Caco-2 (cell line): ENCODE measurements around the gene NEK10. TPM values are rescaled to one million over a fixed set of nuclear protein-coding genes. Genes with fewer than 3 reads are reported as not detected.

Experiments used
- BruUV-seq: library from RNA; stranded (reverse); fragments of 400-500 nt; replicated peaks from 2 replicates; lab custom pipeline; 2021; lab: Mats Ljungman, UMichigan
- CTCF ChIA-PET: fragments of 300-600 bp; sonication (Branson Sonifier 250); formaldehyde crosslinking; loops from one replicate; lab custom pipeline; 2022; ENCODE audit warnings: antibody characterized with exemption; lab: Charles Lee
- POLR2A ChIA-PET: fragments of 300-600 bp; sonication (Branson Sonifier 250); formaldehyde crosslinking; loops from one replicate; lab custom pipeline; 2022; ENCODE audit warnings: antibody characterized with exemption; lab: Charles Lee
- DNase-seq, 2 experiments: peaks; one replicate each; pipeline versions ENCODE4 v3.0.0 to v3.0.0-alpha.2; 2020 to 2022
- H3K27me3 ChIP-seq: replicated peaks from 2 replicates; pipeline ENCODE4 v1.6.0; 2011; ENCODE audit warnings: low read length; ENCODE audit not compliant: control insufficient read depth, insufficient read depth
- H3K36me3 ChIP-seq: 2 replicates; pipeline ENCODE4 v1.5.1; 2011; ENCODE audit warnings: low read length; ENCODE audit not compliant: control insufficient read depth, insufficient read depth
- H3K4me1 ChIP-seq: fragments of 250-450 bp; sonication (Bioruptor Pico); 2 replicates; pipeline ENCODE4 v1.5.1; 2020; ENCODE audit warnings: mild to moderate bottlenecking
- H3K4me3 ChIP-seq: 2 replicates; pipeline ENCODE4 v1.5.1; 2011; ENCODE audit warnings: low read depth, mild to moderate bottlenecking, control low read depth, low read length
- H3K9me3 ChIP-seq: fragments of 250-450 bp; sonication (Bioruptor Pico); 2 replicates; pipeline ENCODE4 v1.5.1; 2020; ENCODE audit warnings: mild to moderate bottlenecking, moderate library complexity
- H3K27ac Mint-ChIP-seq: one replicate; pipeline ENCODE4 v1.8.0; 2022; ENCODE audit warnings: mixed read lengths; ENCODE audit not compliant: unreplicated experiment
- H3K27me3 Mint-ChIP-seq: one replicate; pipeline ENCODE4 v1.8.0; 2022; ENCODE audit warnings: mixed read lengths; ENCODE audit not compliant: insufficient read depth, unreplicated experiment
- H3K36me3 Mint-ChIP-seq: one replicate; pipeline ENCODE4 v1.8.0; 2022; ENCODE audit warnings: mild to moderate bottlenecking, mixed read lengths; ENCODE audit not compliant: insufficient read depth, unreplicated experiment
- H3K4me1 Mint-ChIP-seq: one replicate; pipeline ENCODE4 v1.8.0; 2022; ENCODE audit warnings: low read depth, mixed read lengths; ENCODE audit not compliant: unreplicated experiment
- H3K4me3 Mint-ChIP-seq: one replicate; pipeline ENCODE4 v1.8.0; 2022; ENCODE audit warnings: mild to moderate bottlenecking, moderate library complexity, mixed read lengths; ENCODE audit not compliant: unreplicated experiment
- H3K9me3 Mint-ChIP-seq: one replicate; pipeline ENCODE4 v1.8.0; 2022; ENCODE audit warnings: mixed read lengths; ENCODE audit not compliant: unreplicated experiment
- intact Hi-C: fragments of 100-400 bp; cut with micrococcal nuclease; formaldehyde crosslinking; loops from one replicate; pipeline ENCODE4 v1.10.0; 2022; ENCODE audit not compliant: unreplicated experiment
- total RNA-seq: library from RNA; stranded (reverse); gene quantifications from 2 replicates; pipeline ENCODE4 v1.2.3, GENCODE V29; 2022
- TF ChIP-seq, protein P1 (sequence below), 2 experiments: fragments of 200-600 bp in 1 of 2; IDR thresholded peaks; 1 replicate in 1 of 2; 2 replicates in 1 of 2; pipeline versions ENCODE4 v1.5.1 to v1.8.0; 2011 to 2022; ENCODE audit warnings: antibody characterized with exemption in 1 of 2, control low read depth in 1 of 2, inconsistent platforms in 1 of 2, low read depth in 1 of 2, low read length in 1 of 2, mild to moderate bottlenecking in 1 of 2, moderate library complexity in 1 of 2; ENCODE audit not compliant: insufficient read depth in 1 of 2, severe bottlenecking in 1 of 2, unreplicated experiment in 1 of 2

The NEK10 gene
- total RNA-seq, 1 experiment from 2014 or later: 0.39 TPM

GRCh38 chr3:27094721-27095120, 274.5 kb downstream of the NEK10 start:
- Histone ChIP-seq H3K27me3 (no peaks in the 10 kb centered on the region), H3K4me1 (no peaks in the 10 kb centered on the region), H3K36me3 (no peaks in the 10 kb centered on the region), H3K9me3 (no peaks in the 10 kb centered on the region), H3K4me3 (no peak overlapping the region)
- ChIA-PET CTCF (no interaction called here), POLR2A (no interaction called here)
- no peak overlapping the region for H3K4me3 Mint-ChIP-seq
- BruUV-seq: no TSS peak
- H3K4me1 Mint-ChIP-seq: no peaks in the 10 kb centered on the region
- intact Hi-C loops: no loop called here
- H3K9me3 Mint-ChIP-seq: no peaks in the 10 kb centered on the region
- TF ChIP-seq, protein P1, sequence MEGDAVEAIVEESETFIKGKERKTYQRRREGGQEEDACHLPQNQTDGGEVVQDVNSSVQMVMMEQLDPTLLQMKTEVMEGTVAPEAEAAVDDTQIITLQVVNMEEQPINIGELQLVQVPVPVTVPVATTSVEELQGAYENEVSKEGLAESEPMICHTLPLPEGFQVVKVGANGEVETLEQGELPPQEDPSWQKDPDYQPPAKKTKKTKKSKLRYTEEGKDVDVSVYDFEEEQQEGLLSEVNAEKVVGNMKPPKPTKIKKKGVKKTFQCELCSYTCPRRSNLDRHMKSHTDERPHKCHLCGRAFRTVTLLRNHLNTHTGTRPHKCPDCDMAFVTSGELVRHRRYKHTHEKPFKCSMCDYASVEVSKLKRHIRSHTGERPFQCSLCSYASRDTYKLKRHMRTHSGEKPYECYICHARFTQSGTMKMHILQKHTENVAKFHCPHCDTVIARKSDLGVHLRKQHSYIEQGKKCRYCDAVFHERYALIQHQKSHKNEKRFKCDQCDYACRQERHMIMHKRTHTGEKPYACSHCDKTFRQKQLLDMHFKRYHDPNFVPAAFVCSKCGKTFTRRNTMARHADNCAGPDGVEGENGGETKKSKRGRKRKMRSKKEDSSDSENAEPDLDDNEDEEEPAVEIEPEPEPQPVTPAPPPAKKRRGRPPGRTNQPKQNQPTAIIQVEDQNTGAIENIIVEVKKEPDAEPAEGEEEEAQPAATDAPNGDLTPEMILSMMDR (IDR thresholded peaks at IDR 0.05; ENCODE audit: insufficient read depth in 1 of 2, low read depth in 1 of 2, low read length in 1 of 2, severe bottlenecking in 1 of 2, unreplicated experiment in 1 of 2): no peak
- no peak overlapping the region for H3K27ac Mint-ChIP-seq
- no peaks in the 10 kb centered on the region for H3K36me3 Mint-ChIP-seq
- no peak for DNase-seq
- H3K27me3 Mint-ChIP-seq: no peaks in the 10 kb centered on the region

GRCh38 chr3:27093771-27094170, 275.4 kb downstream of the NEK10 start:
- DNase-seq: no peak
- no TSS peak for BruUV-seq
- Mint-ChIP-seq H3K27ac (no peak overlapping the region), H3K9me3 (no peaks in the 10 kb centered on the region), H3K4me3 (no peak overlapping the region), H3K27me3 (no peaks in the 10 kb centered on the region), H3K4me1 (no peaks in the 10 kb centered on the region), H3K36me3 (no peaks in the 10 kb centered on the region)
- H3K4me3 ChIP-seq: no peak overlapping the region
- no peaks in the 10 kb centered on the region for H3K27me3 ChIP-seq
- H3K4me1 ChIP-seq: no peaks in the 10 kb centered on the region
- no peaks in the 10 kb centered on the region for H3K9me3 ChIP-seq
- CTCF ChIA-PET: no interaction called here
- intact Hi-C loops: no loop called here
- POLR2A ChIA-PET: no interaction called here
- H3K36me3 ChIP-seq: no peaks in the 10 kb centered on the region
- TF ChIP-seq, protein P1 (IDR thresholded peaks at IDR 0.05; ENCODE audit: insufficient read depth in 1 of 2, low read depth in 1 of 2, low read length in 1 of 2, severe bottlenecking in 1 of 2, unreplicated experiment in 1 of 2): no peak

- no peaks in the 10 kb centered on the region for H3K36me3 Mint-ChIP-seq
- H3K27me3 ChIP-seq: no peaks in the 10 kb centered on the region
- no peaks in the 10 kb centered on the region for H3K4me1 ChIP-seq
- H3K36me3 ChIP-seq: no peaks in the 10 kb centered on the region
- H3K27me3 Mint-ChIP-seq: no peaks in the 10 kb centered on the region
- TF ChIP-seq, protein P1 (IDR thresholded peaks at IDR 0.05; ENCODE audit: insufficient read depth in 1 of 2, low read depth in 1 of 2, low read length in 1 of 2, severe bottlenecking in 1 of 2, unreplicated experiment in 1 of 2): no peak
- ChIA-PET CTCF (no interaction called here), POLR2A (no interaction called here)
- H3K4me3 ChIP-seq: no peak overlapping the region
- no peaks in the 10 kb centered on the region for H3K9me3 Mint-ChIP-seq
- H3K9me3 ChIP-seq: no peaks in the 10 kb centered on the region
- no peak overlapping the region for H3K4me3 Mint-ChIP-seq
- intact Hi-C loops: no loop called here
- H3K4me1 Mint-ChIP-seq: no peaks in the 10 kb centered on the region
- DNase-seq: no peak
- BruUV-seq: no TSS peak
- no peak overlapping the region for H3K27ac Mint-ChIP-seq
These were observed 278.7 kb downstream of the NEK10 start for GRCh38 chr3:27090275-27091041.
